HEK293 (cell line): Measurements from ENCODE around the gene ANAPC16.
"Not testable (repeated sequence)": the region's sequence is repeated elsewhere in the genome, so short reads cannot be mapped to it uniquely, and the experiment has no call there.

Source experiments
- CTCF ChIA-PET: fragments of 350-600 bp; formaldehyde crosslinking; extraction: SDS; loops from one replicate; lab custom pipeline; 2021; ENCODE audit warnings: antibody characterized with exemption; lab: Yijun Ruan, JAX
- POLR2A ChIA-PET: fragments of 300-600 bp; formaldehyde crosslinking; extraction: SDS; loops from one replicate; lab custom pipeline; 2020; ENCODE audit warnings: antibody characterized with exemption, inconsistent platforms; lab: Yijun Ruan, JAX
- H3K27ac ChIP-seq: fragments of 200-500 bp; sonication (Bioruptor generic); 2 replicates; pipeline ENCODE4 v1.5.1; 2014; ENCODE audit warnings: low read depth, low read length, control low read depth, inconsistent platforms; ENCODE audit errors: extremely low read depth
- H3K36me3 ChIP-seq, 2 experiments: fragments of 200-500 bp in 1 of 2; sonication (Bioruptor generic) in 1 of 2; 1 replicate in 1 of 2; 2 replicates in 1 of 2; pipeline ENCODE4 v1.5.1; 2014 to 2017; ENCODE audit warnings: inconsistent platforms in 2 of 2, low read length in 2 of 2; ENCODE audit not compliant: control insufficient read depth in 2 of 2, insufficient read depth in 1 of 2
- H3K4me1 ChIP-seq: fragments of 200-500 bp; sonication (Bioruptor generic); 2 replicates; pipeline ENCODE4 v1.5.1; 2014; ENCODE audit warnings: mild to moderate bottlenecking, low read length, inconsistent platforms; ENCODE audit not compliant: control insufficient read depth, insufficient read depth
- H3K4me3 ChIP-seq: 2 replicates; pipeline ENCODE4 v1.5.1; 2011; ENCODE audit warnings: low read depth, mild to moderate bottlenecking, control low read depth, low read length, moderate library complexity
- H3K9me3 ChIP-seq: fragments of 200-500 bp; sonication (Bioruptor generic); 2 replicates; pipeline ENCODE4 v1.5.1; 2014; ENCODE audit warnings: low read depth, low read length, inconsistent platforms; ENCODE audit not compliant: control insufficient read depth, insufficient read depth
- HOXA7 ChIP-seq: sonication (generic); formaldehyde crosslinking; IDR thresholded peaks from 2 replicates; pipeline ENCODE4 v1.8.1; 2022; ENCODE audit warnings: missing genetic modification reagents, borderline replicate concordance
- ZFP69B ChIP-seq: fragments of 450-650 bp; formaldehyde crosslinking; IDR thresholded peaks from 2 replicates; pipeline ENCODE4 v1.5.1; 2016; ENCODE audit warnings: missing biosample characterization, missing genetic modification characterization
- ZNF175 ChIP-seq: fragments of 450-650 bp; formaldehyde crosslinking; IDR thresholded peaks from 2 replicates; pipeline ENCODE4 v1.5.1; 2016; ENCODE audit warnings: missing biosample characterization, missing genetic modification characterization

Gene ANAPC16

GRCh38 chr10:72279587-72279986, 63.8 kb downstream of the ANAPC16 start:
- CTCF ChIA-PET, result interaction anchor here (0.9 kb wide), 1 partner anchor 19 kb away, joined by 3 read pairs; no protein-coding TSS in a partner anchor
- TF ChIP-seq ZFP69B (tag by site-specific recombination), result peak; percentile 30; the same call in 1 of the 2 replicates
- POLR2A ChIA-PET, result interaction anchor here (0.5 to 1.3 kb wide), 5 partner anchors 11 to 52 kb away, joined by 3 to 4 read pairs (median 3); no protein-coding TSS in a partner anchor
- peaks cover 0 to 15% of the 10 kb centered on the region in 2 experiments; a peak in 1 of 3 replicates for H3K36me3 ChIP-seq
- not testable (repeated sequence) for H3K27ac ChIP-seq, H3K9me3 ChIP-seq, H3K4me1 ChIP-seq, H3K4me3 ChIP-seq

- Histone ChIP-seq H3K27ac (no peak overlapping the region), H3K4me3 (no peak overlapping the region), H3K36me3 (no peaks in the 10 kb centered on the region), H3K4me1 (no peaks in the 10 kb centered on the region), H3K9me3 (no peaks in the 10 kb centered on the region)
- ChIA-PET POLR2A (interaction anchor here (0.6 to 1.8 kb wide), 2 partner anchors 10 to 41 kb away, joined by 6 to 7 read pairs; partner anchors contain the start of gene DDIT4), CTCF (interaction anchor here (0.6 kb wide), 3 partner anchors 48 to 924 kb away, joined by 3 read pairs; no protein-coding TSS in a partner anchor)
- TF ChIP-seq ZNF175 (tag by site-specific recombination), result no peak
- no peak for TF ChIP-seq HOXA7 (CRISPR knock-in tag)
These were observed 67.3 kb downstream of the ANAPC16 start for GRCh38 chr10:72283131-72283530.
